Mesodermal cell (in vitro differentiated cells): ENCODE measurements around the gene SLC46A1.

Experiments
- H3K27ac ChIP-seq: 2 replicates; pipeline ENCODE4 v1.7.0; 2013; ENCODE audit warnings: mild to moderate bottlenecking, low read depth, low read length, moderate library complexity; ENCODE audit not compliant: severe bottlenecking
- H3K36me3 ChIP-seq: 2 replicates; pipeline ENCODE4 v1.7.1; 2013; ENCODE audit warnings: mild to moderate bottlenecking, low read length, moderate library complexity; ENCODE audit not compliant: control insufficient read depth, insufficient read depth
- H3K4me1 ChIP-seq: one replicate; pipeline ENCODE4 v1.7.1; 2013; ENCODE audit warnings: mild to moderate bottlenecking, low read length; ENCODE audit not compliant: insufficient read depth, control insufficient read depth, poor library complexity, severe bottlenecking
- H3K4me3 ChIP-seq: 2 replicates; pipeline ENCODE4 v1.7.0; 2013; ENCODE audit warnings: low read length, control low read depth, mild to moderate bottlenecking; ENCODE audit not compliant: insufficient read depth, poor library complexity, severe bottlenecking; ENCODE audit errors: extremely low read depth
- H3K9me3 ChIP-seq: 2 replicates; pipeline ENCODE4 v1.7.1; 2013; ENCODE audit warnings: mild to moderate bottlenecking, low read length, moderate library complexity; ENCODE audit not compliant: control insufficient read depth
- WGBS, 2 experiments: methylation state at CpG; one replicate each; pipeline ENCODE4 v1.1.5; 2013; ENCODE audit warnings: missing lambda C conversion rate in 2 of 2; ENCODE audit not compliant: insufficient coverage in 2 of 2; 5-methylcytosine and 5-hydroxymethylcytosine counted together

Gene SLC46A1

GRCh38 chr17:28368306-28368831 is 37.6 kb downstream of the SLC46A1 start:
- WGBS, 2 experiments, result 88 to 97% methylated on average over 4 to 5 of the region's 5 CpGs
- Histone ChIP-seq H3K4me1 (peaks cover 16% of the 10 kb centered on the region), H3K9me3 (no peaks in the 10 kb centered on the region), H3K36me3 (peaks cover 18% of the 10 kb centered on the region), H3K27ac (no peak overlapping the region), H3K4me3 (no peak overlapping the region)

- Histone ChIP-seq H3K36me3 (peaks cover 22% of the 10 kb centered on the region), H3K9me3 (no peaks in the 10 kb centered on the region), H3K27ac (no peak overlapping the region), H3K4me3 (no peak overlapping the region), H3K4me1 (peaks cover 16% of the 10 kb centered on the region)
- WGBS, 2 experiments, result 93 to 94% methylated on average over 17 to 20 of the region's 21 CpGs
Observed at GRCh38 chr17:28367641-28368305, 38.2 kb downstream of the SLC46A1 start.

- Histone ChIP-seq H3K27ac (peak overlapping the region; percentile 16), H3K4me3 (no peak overlapping the region), H3K9me3 (no peaks in the 10 kb centered on the region), H3K4me1 (peaks cover 16% of the 10 kb centered on the region), H3K36me3 (peaks cover 30% of the 10 kb centered on the region)
- WGBS, 2 experiments, result 100% methylated on average over 1 of the region's 1 CpG; no CpG with 5 or more reads in 1 of the 2 experiments
Observed at GRCh38 chr17:28366605-28367004, 39.4 kb downstream of the SLC46A1 start.

- H3K9me3 ChIP-seq, result no peaks in the 10 kb centered on the region
- no peak overlapping the region for H3K27ac ChIP-seq
- H3K4me3 ChIP-seq, result no peak overlapping the region
- H3K36me3 ChIP-seq, result peaks cover 42% of the 10 kb centered on the region
- H3K4me1 ChIP-seq, result peaks cover 10% of the 10 kb centered on the region
- WGBS, 2 experiments, result 100% methylated on average over 2 of the region's 3 CpGs; no CpG with 5 or more reads in 1 of the 2 experiments
Observed at GRCh38 chr17:28365487-28365886, 40.5 kb downstream of the SLC46A1 start.

GRCh38 chr17:28364665-28365363 is 41.2 kb downstream of the SLC46A1 start, which contains the start of gene SEBOX:
Gene SEBOX (minus strand): TSS chr17:28365199. CDS start chr17:28365151, 48 bp downstream.
- WGBS, 2 experiments, result 97% methylated on average over 6 to 9 of the region's 13 CpGs
- Histone ChIP-seq H3K4me3 (no peak within 1 kb of the TSS), H3K4me1 (peaks cover 6% of the 10 kb centered on the region), H3K9me3 (no peaks in the 10 kb centered on the region), H3K27ac (no peak within 1 kb of the TSS), H3K36me3 (peaks cover 48% of the 10 kb centered on the region)

GRCh38 chr17:28363776-28364650 is 42.0 kb downstream of the SLC46A1 start:
- Histone ChIP-seq H3K9me3 (no peaks in the 10 kb centered on the region), H3K4me3 (no peak overlapping the region), H3K27ac (no peak overlapping the region), H3K4me1 (no peaks in the 10 kb centered on the region), H3K36me3 (peaks cover 56% of the 10 kb centered on the region)
- WGBS, 2 experiments, result 94 to 96% methylated on average over 4 to 8 of the region's 8 CpGs

GRCh38 chr17:28363186-28363585 is 42.8 kb downstream of the SLC46A1 start:
- H3K9me3 ChIP-seq, result no peaks in the 10 kb centered on the region
- peaks cover 61% of the 10 kb centered on the region for H3K36me3 ChIP-seq
- H3K27ac ChIP-seq, result no peak overlapping the region
- peaks cover 5% of the 10 kb centered on the region for H3K4me1 ChIP-seq
- H3K4me3 ChIP-seq, result no peak overlapping the region
- 97 to 100% methylated on average over 1 to 5 of the region's 5 CpGs for WGBS, 2 experiments

GRCh38 chr17:28357901-28358197 is 48.2 kb downstream of the SLC46A1 start:
- Histone ChIP-seq H3K27ac (peak overlapping the region; percentile 71), H3K4me3 (peak overlapping the region; percentile 93), H3K36me3 (peaks cover 64% of the 10 kb centered on the region), H3K4me1 (peaks cover 15% of the 10 kb centered on the region), H3K9me3 (no peaks in the 10 kb centered on the region)
- 0 to 13% methylated on average over 2 to 3 of the region's 4 CpGs for WGBS, 2 experiments

GRCh38 chr17:28357061-28357900 is 48.7 kb downstream of the SLC46A1 start, which contains the start of gene POLDIP2:
Gene POLDIP2 (minus strand): TSS chr17:28357527. CDS start chr17:28357448, 79 bp downstream.
- Histone ChIP-seq H3K4me3 (peak within 1 kb of the TSS; percentile 93), H3K27ac (peak within 1 kb of the TSS; percentile 71), H3K4me1 (peaks cover 15% of the 10 kb centered on the region), H3K36me3 (peaks cover 63% of the 10 kb centered on the region), H3K9me3 (no peaks in the 10 kb centered on the region)
- WGBS, 2 experiments, result 0% methylated on average over 67 to 71 of the region's 80 CpGs

- Histone ChIP-seq H3K4me3 (no peak overlapping the region), H3K27ac (no peak overlapping the region), H3K4me1 (peaks cover 26% of the 10 kb centered on the region), H3K36me3 (peaks cover 95% of the 10 kb centered on the region), H3K9me3 (no peaks in the 10 kb centered on the region)
- WGBS, 2 experiments, result 97 to 100% methylated on average over 4 to 6 of the region's 7 CpGs
Observed at GRCh38 chr17:28350271-28350670, 55.7 kb downstream of the SLC46A1 start.
